ENCODE results near the gene OGFR. TPM values are rescaled to one million over a fixed set of nuclear protein-coding genes. Genes with fewer than 3 reads are reported as not detected.
A peak's percentile ranks its signal among the peaks of the same experiment; 100 is the strongest.

OGFR gene
- total RNA-seq, 1 donor from 2014 or later, result 7.0 TPM

- H3K4me2 ChIP-seq, result no peak overlapping the region
- no peak for TF ChIP-seq CTCF (IDR thresholded peaks at IDR 0.05)
- no peak for TF ChIP-seq EZH2 (IDR thresholded peaks at IDR 0.05)
- no peak for TF ChIP-seq EZH2phosphoT487 (IDR thresholded peaks at IDR 0.05)
- no peak overlapping the region for H3K27ac ChIP-seq
- H3K4me1 ChIP-seq, result peaks cover 9% of the 10 kb centered on the region
- Mint-ChIP-seq H3K4me3 (no peak overlapping the region), H3K9me3 (no peaks in the 10 kb centered on the region), H3K36me3 (peaks cover 3% of the 10 kb centered on the region), H3K27me3 (ENCODE audit: insufficient read depth, low read depth) (peaks cover 13% of the 10 kb centered on the region), H3K27ac (no peak overlapping the region), H3K4me1 (peaks cover 11% of the 10 kb centered on the region)
- H3K9ac ChIP-seq, result no peak overlapping the region
- no peaks in the 10 kb centered on the region for H3K36me3 ChIP-seq
- H3K4me3 ChIP-seq, result no peak overlapping the region
- no peak for DNase-seq (ENCODE audit: low spot score)
- no peaks in the 10 kb centered on the region for H3K9me3 ChIP-seq (ENCODE audit: low read depth)
- H4K20me1 ChIP-seq (ENCODE audit: low read depth), result peaks cover 15% of the 10 kb centered on the region
- H3F3A ChIP-seq (ENCODE audit: low read depth), result peaks cover 20% of the 10 kb centered on the region
- H3K27me3 ChIP-seq, result peaks cover 27% of the 10 kb centered on the region
- H2AFZ ChIP-seq (replicated peaks), result no peak overlapping the region
- H3K79me2 ChIP-seq (ENCODE audit: low read depth), result no peaks in the 10 kb centered on the region
These were observed 8.2 kb downstream of the OGFR start for GRCh38 chr20:62812907-62813200.

- Histone ChIP-seq H3K27me3 (peaks cover 29% of the 10 kb centered on the region), H3K4me1 (peaks cover 14% of the 10 kb centered on the region), H3K79me2 (ENCODE audit: low read depth) (no peaks in the 10 kb centered on the region), H2AFZ (replicated peaks) (no peak overlapping the region), H3K4me3 (no peak overlapping the region), H3K9ac (no peak overlapping the region), H3K4me2 (no peak overlapping the region), H3F3A (ENCODE audit: low read depth) (peaks cover 20% of the 10 kb centered on the region), H4K20me1 (ENCODE audit: low read depth) (peaks cover 13% of the 10 kb centered on the region), H3K27ac (no peak overlapping the region), H3K9me3 (ENCODE audit: low read depth) (no peaks in the 10 kb centered on the region), H3K36me3 (no peaks in the 10 kb centered on the region)
- peaks cover 14% of the 10 kb centered on the region for H3K4me1 Mint-ChIP-seq
- H3K36me3 Mint-ChIP-seq, result peaks cover 3% of the 10 kb centered on the region
- H3K27me3 Mint-ChIP-seq (ENCODE audit: insufficient read depth, low read depth), result peaks cover 15% of the 10 kb centered on the region
- TF ChIP-seq CTCF (IDR thresholded peaks at IDR 0.05), result no peak
- TF ChIP-seq EZH2 (IDR thresholded peaks at IDR 0.05), result no peak
- TF ChIP-seq EZH2phosphoT487 (IDR thresholded peaks at IDR 0.05), result no peak
- no peak for DNase-seq (ENCODE audit: low spot score)
- H3K27ac Mint-ChIP-seq, result no peak overlapping the region
- no peaks in the 10 kb centered on the region for H3K9me3 Mint-ChIP-seq
- no peak overlapping the region for H3K4me3 Mint-ChIP-seq
These were observed 9.0 kb downstream of the OGFR start for GRCh38 chr20:62813588-62813987.

- no peak overlapping the region for H3K4me2 ChIP-seq
These were observed 9.5 kb downstream of the OGFR start for GRCh38 chr20:62814060-62814708.

More at GRCh38 chr20:62814060-62814708, 9.5 kb downstream of the OGFR start:
- H3F3A ChIP-seq (ENCODE audit: low read depth), result peaks cover 20% of the 10 kb centered on the region
- H2AFZ ChIP-seq (replicated peaks), result no peak overlapping the region
- H3K4me1 ChIP-seq, result peaks cover 19% of the 10 kb centered on the region
- H3K9me3 Mint-ChIP-seq, result no peaks in the 10 kb centered on the region
- no peak overlapping the region for H3K27ac ChIP-seq
- H3K27ac Mint-ChIP-seq, result no peak overlapping the region
- no peak overlapping the region for H3K9ac ChIP-seq
- H4K20me1 ChIP-seq (ENCODE audit: low read depth), result peaks cover 14% of the 10 kb centered on the region
- TF ChIP-seq EZH2 (IDR thresholded peaks at IDR 0.05), result no peak
- TF ChIP-seq CTCF (IDR thresholded peaks at IDR 0.05), result no peak
- no peak for TF ChIP-seq EZH2phosphoT487 (IDR thresholded peaks at IDR 0.05)
- no peaks in the 10 kb centered on the region for H3K79me2 ChIP-seq (ENCODE audit: low read depth)
- no peak overlapping the region for H3K4me3 ChIP-seq
- peaks cover 29% of the 10 kb centered on the region for H3K27me3 ChIP-seq
- H3K9me3 ChIP-seq (ENCODE audit: low read depth), result no peaks in the 10 kb centered on the region
- peak overlapping the region; percentile 60 for H3K4me3 Mint-ChIP-seq
- H3K36me3 Mint-ChIP-seq, result peaks cover 3% of the 10 kb centered on the region
- H3K36me3 ChIP-seq, result no peaks in the 10 kb centered on the region
- peaks cover 14% of the 10 kb centered on the region for H3K4me1 Mint-ChIP-seq
- peaks cover 15% of the 10 kb centered on the region for H3K27me3 Mint-ChIP-seq (ENCODE audit: insufficient read depth, low read depth)
- no peak for DNase-seq (ENCODE audit: low spot score)

All from neural progenitor cell (in vitro differentiated cells).